C4-2B (cell line): ENCODE results near the gene REELD1.

Experiments used
- H3K27ac ChIP-seq: fragments of 450-650 bp; 2 replicates; pipeline ENCODE4 v1.5.1; 2017
- CTCF ChIP-seq: fragments of 450-650 bp; conservative IDR thresholded peaks from 2 replicates; pipeline ENCODE4 v1.5.1; 2017; ENCODE audit warnings: mild to moderate bottlenecking
- ZFX ChIP-seq: fragments of 450-650 bp; IDR thresholded peaks from 2 replicates; pipeline ENCODE4 v1.6.1; 2017

REELD1 gene

GRCh38 chr4:146238107-146238506 lies 23.8 kb downstream of the REELD1 start:
- TF ChIP-seq ZFX = no peak
- TF ChIP-seq CTCF = no peak
- H3K27ac ChIP-seq = no peak overlapping the region

DNA sequence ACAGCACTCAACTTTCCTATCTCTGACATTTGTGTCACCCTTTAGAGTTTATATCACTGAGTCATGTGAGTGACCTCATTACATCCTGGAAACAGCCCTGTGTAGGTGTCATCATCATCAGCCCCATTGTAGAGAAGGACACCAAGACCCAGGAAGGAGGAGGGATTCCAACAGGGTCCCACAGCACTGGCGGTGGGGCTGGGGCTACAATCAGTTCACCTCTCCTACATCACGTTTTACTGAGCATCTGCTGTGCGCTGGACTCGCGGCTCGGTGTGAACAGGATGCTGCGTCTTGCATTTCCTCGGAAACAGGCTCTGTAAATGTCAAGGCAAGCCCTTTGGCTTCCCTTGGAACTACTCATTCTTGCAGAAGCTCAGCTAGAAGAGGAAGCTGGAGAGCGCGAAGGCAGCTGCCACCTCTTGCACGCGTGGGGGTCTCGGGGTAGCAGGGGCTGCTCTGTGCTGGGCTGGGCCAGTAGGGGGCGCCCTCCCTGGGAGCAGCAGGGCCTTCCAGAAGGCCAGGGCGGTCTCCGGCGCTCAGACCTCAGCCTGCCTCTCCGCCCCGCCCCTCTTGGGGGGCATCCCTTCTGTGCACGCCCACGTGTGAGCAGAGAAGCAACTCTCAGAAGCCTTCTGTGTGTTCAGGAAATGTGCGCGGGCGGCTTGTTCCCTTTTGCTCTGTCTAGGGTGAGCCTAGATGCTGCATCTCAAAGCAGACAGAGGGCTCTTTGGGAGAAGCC lies 29.0 kb downstream of the REELD1 start:
- TF ChIP-seq ZFX = no peak
- peak; percentile 67 for TF ChIP-seq CTCF

DNA sequence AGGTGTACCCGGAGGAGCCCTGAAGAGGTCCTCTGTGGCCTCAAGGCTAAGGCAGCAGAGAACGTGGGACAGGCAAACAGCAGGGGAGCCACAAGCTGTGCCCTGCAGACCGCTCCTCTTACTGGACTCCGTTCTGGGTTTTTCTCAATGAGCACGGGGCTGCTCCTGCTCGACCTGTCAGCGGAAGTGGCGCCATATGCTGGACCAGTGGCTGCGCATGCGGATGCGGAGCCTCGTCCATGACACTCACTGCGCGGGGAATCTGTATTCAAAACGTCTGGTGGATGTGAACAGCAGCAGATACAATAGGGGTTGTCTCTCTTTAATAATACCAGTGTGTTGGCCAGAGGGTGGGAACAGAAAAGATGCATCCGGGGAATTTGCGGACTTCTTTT lies 29.5 kb downstream of the REELD1 start:
- TF ChIP-seq CTCF (no peak), ZFX (no peak)
- peak overlapping the region; percentile 54 for H3K27ac ChIP-seq

More for the DNA sequence above, 29.0 kb downstream of the REELD1 start:
- H3K27ac ChIP-seq = peak overlapping the region; percentile 54

DNA sequence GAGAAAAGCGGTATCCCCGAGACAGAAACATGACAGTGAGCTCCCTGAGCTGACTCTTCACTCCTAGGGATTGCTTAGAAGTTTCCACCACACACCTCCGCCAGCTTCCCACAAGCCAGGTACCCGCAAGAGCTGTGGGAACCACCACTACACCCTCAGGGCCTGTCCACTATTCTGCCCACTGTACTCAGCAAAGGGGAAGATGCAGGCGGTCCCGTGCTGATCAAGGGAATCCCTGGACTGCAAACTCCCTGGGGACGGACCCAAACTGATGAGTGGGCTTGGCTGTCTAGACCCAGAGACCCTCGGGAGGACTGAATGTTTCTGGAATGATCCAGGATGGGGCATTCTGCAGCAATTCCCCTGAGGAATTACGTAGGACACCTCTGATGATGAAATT lies 30.2 kb downstream of the REELD1 start:
- peak overlapping the region; percentile 54 for H3K27ac ChIP-seq

DNA sequence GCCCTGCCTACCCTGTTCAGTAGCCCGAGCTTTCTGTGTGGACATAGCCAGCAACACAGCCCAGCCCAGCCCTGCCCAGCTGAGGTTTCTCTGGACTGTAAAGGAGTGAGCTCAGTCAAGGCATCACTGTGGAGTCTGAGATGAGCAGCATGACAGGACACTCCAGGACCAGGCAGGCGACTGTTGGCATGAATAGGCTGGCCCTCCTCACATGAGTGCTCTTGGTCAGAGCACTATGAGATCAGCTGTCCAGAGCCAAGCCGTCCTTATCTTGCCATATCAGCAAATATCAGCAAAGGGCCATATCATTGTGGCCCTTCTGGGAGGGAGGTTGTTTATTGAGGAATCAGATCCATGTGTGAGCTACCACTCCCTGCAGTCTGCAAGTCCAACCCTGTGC lies 30.9 kb downstream of the REELD1 start:
- peak overlapping the region; percentile 54 for H3K27ac ChIP-seq
- no peak for TF ChIP-seq ZFX
- no peak for TF ChIP-seq CTCF

More for the DNA sequence above, 30.2 kb downstream of the REELD1 start:
- TF ChIP-seq ZFX (no peak), CTCF (no peak)

DNA sequence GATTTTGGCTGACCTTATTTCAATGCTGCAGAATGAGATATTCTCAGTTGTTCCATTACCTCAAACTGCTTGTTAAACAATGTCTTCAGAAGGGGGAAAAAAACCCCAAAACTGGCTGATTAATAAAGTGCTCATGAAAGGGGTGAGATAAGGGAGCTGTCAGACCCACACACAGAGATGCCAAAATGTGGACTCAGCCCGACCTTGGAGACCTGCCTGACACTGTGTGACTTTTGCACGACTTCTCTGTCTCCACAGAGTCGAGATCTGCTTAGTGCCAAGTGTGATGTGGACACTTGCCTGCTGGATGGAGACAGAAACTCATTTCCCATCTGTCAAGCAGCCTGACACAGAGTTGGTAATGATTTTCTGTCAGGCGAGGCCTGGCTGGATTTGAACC lies 31.5 kb downstream of the REELD1 start:
- peak overlapping the region; percentile 54 for H3K27ac ChIP-seq
- TF ChIP-seq ZFX (no peak), CTCF (no peak)

DNA sequence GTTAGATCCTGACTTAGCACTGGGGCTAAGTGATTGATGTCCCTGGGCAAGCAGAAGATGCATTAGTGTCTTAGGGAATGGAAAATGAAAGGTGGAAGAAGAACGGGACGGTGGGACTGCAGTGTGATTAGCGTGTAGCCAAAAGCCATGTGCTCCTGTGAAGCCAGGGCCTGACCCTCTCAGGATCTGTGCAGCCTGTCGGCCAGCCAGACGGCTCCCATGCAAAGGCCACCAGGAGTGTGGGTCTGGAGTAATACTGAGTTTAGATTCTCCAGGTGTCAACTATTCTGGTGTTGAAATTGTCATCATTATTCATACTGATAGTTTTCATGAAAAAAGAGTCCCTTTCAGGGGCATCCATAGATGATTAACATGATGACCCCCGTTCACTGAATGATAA lies 32.0 kb downstream of the REELD1 start:
- H3K27ac ChIP-seq = peak overlapping the region; percentile 54
- TF ChIP-seq CTCF (no peak), ZFX (no peak)
